K562 (cell line): Measurements from ENCODE around the gene DLGAP1. TPM values are rescaled to one million over a fixed set of nuclear protein-coding genes. Genes with fewer than 3 reads are reported as not detected.

Experiments
- ATAC-seq: fragments of 200-7000 bp; cut with Tn5 transposase; 3 replicates; pipeline ENCODE4 v1.9.1; 2020; ENCODE audit warnings: moderate library complexity
- BruUV-seq: library from RNA; stranded (reverse); fragments of 400-500 nt; replicated peaks from 2 replicates; lab custom pipeline; 2021; lab: Mats Ljungman, UMichigan
- CTCF ChIA-PET: fragments of 300-600 bp; formaldehyde crosslinking; extraction: SDS; loops from one replicate; lab custom pipeline; 2021; ENCODE audit warnings: low intra/inter-chr PET ratio; lab: Yijun Ruan, JAX
- POLR2A ChIA-PET: fragments of 300-600, 350-650 bp; sonication (Branson Sonifier 250); formaldehyde crosslinking; extraction: SDS; loops from one replicate; lab custom pipeline; 2021; ENCODE audit warnings: antibody characterized with exemption, inconsistent platforms; lab: Yijun Ruan, JAX
- DNase-seq, 4 experiments: peaks; one replicate each; pipeline versions ENCODE4 v3.0.0 to v3.0.0-alpha.2; 2011 to 2018; ENCODE audit warnings: low spot score in 3 of 4, mixed read lengths in 3 of 4; ENCODE audit errors: extremely low read depth in 1 of 4
- FAIRE-seq: peaks from 2 replicates; lab custom pipeline; 2011; peaks lifted over from hg19 to GRCh38; lab: Jason Lieb, UNC
- H2AFZ ChIP-seq: 2 replicates; pipeline ENCODE4 v1.6.0; 2011; ENCODE audit warnings: low read depth, low read length, control low read depth, inconsistent platforms
- H3K27ac ChIP-seq: fragments of 200-600 bp; 3 replicates; pipeline ENCODE4 v1.8.0; 2011; ENCODE audit warnings: low read depth, mild to moderate bottlenecking, control low read depth, inconsistent platforms, low read length, moderate library complexity, mixed read lengths; ENCODE audit errors: extremely low read depth
- H3K27me3 ChIP-seq, 2 experiments: fragments of 300-600 bp in 1 of 2; 2 replicates in 1 of 2; 3 replicates in 1 of 2; pipeline versions ENCODE4 v1.6.0 to v1.8.0; 2011; ENCODE audit warnings: inconsistent platforms in 2 of 2, low read length in 2 of 2, mild to moderate bottlenecking in 1 of 2, mixed read lengths in 1 of 2, moderate library complexity in 1 of 2; ENCODE audit not compliant: control insufficient read depth in 2 of 2, insufficient read depth in 2 of 2
- H3K36me3 ChIP-seq: fragments of 300-600 bp; 3 replicates; pipeline ENCODE4 v1.8.0; 2011; ENCODE audit warnings: mild to moderate bottlenecking, low read length, inconsistent platforms; ENCODE audit not compliant: control insufficient read depth, insufficient read depth
- H3K4me1 ChIP-seq, 2 experiments: fragments of 200-600 bp in 1 of 2; replicated peaks in 1 of 2; 2 replicates in 1 of 2; 3 replicates in 1 of 2; pipeline versions ENCODE4 v1.5.1 to v1.8.0; 2011; ENCODE audit warnings: inconsistent platforms in 2 of 2, low read length in 2 of 2, mild to moderate bottlenecking in 1 of 2, mixed read lengths in 1 of 2, moderate library complexity in 1 of 2; ENCODE audit not compliant: control insufficient read depth in 2 of 2, insufficient read depth in 2 of 2
- H3K4me2 ChIP-seq: 2 replicates; pipeline ENCODE4 v1.6.1; 2011; ENCODE audit warnings: low read length, control low read depth, inconsistent platforms, mixed read lengths; ENCODE audit not compliant: insufficient read depth
- H3K4me3 ChIP-seq: fragments of 200-600 bp; sonication (generic), shearing (Covaris generic); 2 replicates; pipeline ENCODE4 v1.5.1; 2016; ENCODE audit warnings: control low read depth, inconsistent platforms
- H3K79me2 ChIP-seq: fragments of 200-600 bp; 3 replicates; pipeline ENCODE4 v1.8.0; 2011; ENCODE audit warnings: low read length, inconsistent platforms; ENCODE audit not compliant: control insufficient read depth, insufficient read depth
- H3K9ac ChIP-seq, 2 experiments: 2 replicates each; pipeline versions ENCODE4 v1.6.0 to v1.6.1; 2011; ENCODE audit warnings: low read depth in 2 of 2, low read length in 2 of 2, control low read depth in 1 of 2, inconsistent platforms in 1 of 2, mild to moderate bottlenecking in 1 of 2, mixed read lengths in 1 of 2; ENCODE audit not compliant: insufficient read depth in 1 of 2
- H3K9me1 ChIP-seq: one replicate; pipeline ENCODE4 v1.6.0; 2011; ENCODE audit warnings: inconsistent platforms, mild to moderate bottlenecking, low read length, moderate library complexity; ENCODE audit not compliant: control insufficient read depth, insufficient read depth
- H3K9me3 ChIP-seq: replicated peaks from 2 replicates; pipeline ENCODE4 v1.5.1; 2011; ENCODE audit warnings: low read depth, low read length, inconsistent platforms; ENCODE audit not compliant: control insufficient read depth, insufficient read depth
- H4K20me1 ChIP-seq: replicated peaks from 2 replicates; pipeline ENCODE4 v1.6.1; 2011; ENCODE audit warnings: low read length, inconsistent platforms, mixed read lengths; ENCODE audit not compliant: control insufficient read depth, insufficient read depth
- CTBP1 ChIP-seq: fragments of 450-650 bp; IDR thresholded peaks from 2 replicates; pipeline ENCODE4 v1.6.1; 2016; ENCODE audit warnings: borderline replicate concordance
- DLX4 ChIP-seq: fragments of 250-450 bp; sonication (Bioruptor Pico); IDR thresholded peaks from 2 replicates; pipeline ENCODE4 v1.6.1; 2021; ENCODE audit warnings: mild to moderate bottlenecking
- FOXA3 ChIP-seq, 2 experiments: fragments of 450-650 bp in 1 of 2; sonication (generic) in 1 of 2; formaldehyde crosslinking; IDR thresholded peaks in 1 of 2; conservative IDR thresholded peaks in 1 of 2; 2 replicates each; pipeline versions ENCODE4 v1.4.0 to v1.8.0; 2020 to 2022; ENCODE audit warnings: mild to moderate bottlenecking in 2 of 2, missing genetic modification reagents in 1 of 2
- HCFC1 ChIP-seq: IDR thresholded peaks from 2 replicates; pipeline ENCODE4 v1.6.1; 2012; ENCODE audit warnings: low read depth, low read length, improper control_type of control experiment
- MAZ ChIP-seq, 2 experiments: fragments of 450-650 bp in 1 of 2; sonication (generic) in 1 of 2; formaldehyde crosslinking; IDR thresholded peaks in 1 of 2; conservative IDR thresholded peaks in 1 of 2; 2 replicates each; pipeline versions ENCODE4 v1.4.0 to v1.5.0; 2020; ENCODE audit warnings: mild to moderate bottlenecking in 1 of 2, missing genetic modification reagents in 1 of 2
- MTF1 ChIP-seq: fragments of 250-450 bp; sonication (Bioruptor Pico); IDR thresholded peaks from 2 replicates; pipeline ENCODE4 v1.9.0; 2021; ENCODE audit warnings: moderate library complexity, mild to moderate bottlenecking, inconsistent platforms, borderline replicate concordance
- PCBP2 ChIP-seq: fragments of 200-400 bp; formaldehyde crosslinking; IDR thresholded peaks from 2 replicates; pipeline ENCODE4 v1.6.1; 2018; ENCODE audit warnings: low read length, low read depth, mild to moderate bottlenecking, moderate library complexity; ENCODE audit not compliant: poor library complexity, severe bottlenecking
- POLR3A ChIP-seq: IDR thresholded peaks from 2 replicates; pipeline ENCODE4 v1.6.1; 2011; ENCODE audit warnings: borderline replicate concordance, mild to moderate bottlenecking, moderate library complexity; ENCODE audit not compliant: insufficient read length, insufficient read depth; ENCODE audit errors: extremely low read depth
- RNF2 ChIP-seq: sonication (generic); IDR thresholded peaks from 2 replicates; pipeline ENCODE4 v1.6.1; 2016
- SLC30A9 ChIP-seq: fragments of 250-450 bp; sonication (Bioruptor Pico); IDR thresholded peaks from 2 replicates; pipeline ENCODE4 v1.8.0; 2022; ENCODE audit warnings: mild to moderate bottlenecking, moderate library complexity
- SREBF1 ChIP-seq: fragments of 150-350 bp; IDR thresholded peaks from 2 replicates; pipeline ENCODE4 v1.6.1; 2014; ENCODE audit warnings: antibody characterized with exemption, low read depth, low read length, borderline replicate concordance
- XRCC4 ChIP-seq: IDR thresholded peaks from one replicate; pipeline ENCODE4 v1.6.1; 2011; ENCODE audit not compliant: insufficient read depth, insufficient read length; ENCODE audit errors: extremely low read depth
- ZBTB9 ChIP-seq: fragments of 450-650 bp; formaldehyde crosslinking; IDR thresholded peaks from 2 replicates; pipeline ENCODE4 v1.4.0; 2020; ENCODE audit warnings: mild to moderate bottlenecking, moderate library complexity
- ZNF444 ChIP-seq: fragments of 250-450 bp; sonication (Bioruptor Pico); IDR thresholded peaks from 2 replicates; pipeline ENCODE4 v1.4.0; 2020; ENCODE audit warnings: mild to moderate bottlenecking, moderate library complexity
- ZNF589 ChIP-seq: fragments of 200-800 bp; sonication (Bioruptor generic); IDR thresholded peaks from 2 replicates; pipeline ENCODE4 v1.6.1; 2016; ENCODE audit warnings: low read depth, missing genetic modification characterization, missing compliant biosample characterization
- ZNF76 ChIP-seq: fragments of 250-450 bp; sonication (Bioruptor Pico); IDR thresholded peaks from 2 replicates; pipeline ENCODE4 v1.4.0; 2020; ENCODE audit warnings: mild to moderate bottlenecking, moderate library complexity, borderline replicate concordance
- WGBS: fragments of 100-300 bp; shearing (Covaris generic); methylation state at CpG from one replicate; pipeline ENCODE4 v1.1.6; 2016; ENCODE audit warnings: low coverage, mixed read lengths; ENCODE audit not compliant: insufficient coverage; ENCODE audit errors: missing lambda C conversion rate; 5-methylcytosine and 5-hydroxymethylcytosine counted together
- in situ Hi-C: fragments of 300-500 bp; cut with MboI; formaldehyde crosslinking; loops from 4 replicates; pipeline ENCODE4 v1.15.0; 2018; ENCODE audit warnings: inconsistent platforms, mixed read lengths
- intact Hi-C: fragments of 100-400 bp; cut with micrococcal nuclease; formaldehyde crosslinking; loops from 2 replicates; pipeline ENCODE4 v1.14.2; 2022
- polyA plus RNA-seq, 8 experiments: library from polyadenylated mRNA; depleted of rRNA in 4 of 8; stranded (reverse) in 5 of 8; unstranded in 3 of 8; fragments of >200 nt; fragmentation: Nextera tagmentation in 2 of 8; fragmentation: Illumina TruSeq in 1 of 8; extraction: Ambion mirVana in 2 of 8; extraction: Trizol in 1 of 8; gene quantifications; 2 replicates each; pipeline versions ENCODE4 v1.2.1 to v1.2.3, GENCODE V29; 2011 to 2014; ENCODE audit warnings: inconsistent platforms in 1 of 8, missing spikeins in 1 of 8
- total RNA-seq, 7 experiments: library from RNA; depleted of rRNA in 6 of 7; stranded (reverse); fragments of >200 nt in 6 of 7; fragmentation: Illumina TruSeq in 2 of 7; extraction: Trizol in 2 of 7; gene quantifications; 2 replicates each; pipeline versions ENCODE4 v1.2.1 to v1.2.3, GENCODE V29; 2011 to 2021; ENCODE audit warnings: low replicate concordance in 1 of 7

DLGAP1 gene
- total and polyA plus RNA-seq, 9 of the 15 experiments (the other 6 are each of a cell fraction or from before 2014, with no cell fraction given), result 0.04 to 0.22 (median 0.08) TPM

GRCh38 chr18:3528231-3528630 lies 926.9 kb downstream of the DLGAP1 start:
- Histone ChIP-seq H3K27ac (no peak overlapping the region), H3K9me3 (peaks cover 6% of the 10 kb centered on the region; the same call in 1 of the 2 replicates)
- CTCF ChIA-PET, result no interaction called here
- TF ChIP-seq CTBP1, result no peak
- no peak for TF ChIP-seq MAZ (CRISPR knock-in tag; conservative IDR thresholded peaks at IDR 0.05 in 1 of 2, IDR thresholded peaks at IDR 0.05 in 1 of 2)
- no peak for TF ChIP-seq ZNF76 (CRISPR knock-in tag)
- TF ChIP-seq SLC30A9, result no peak
- no peak for TF ChIP-seq RNF2
- no peak for TF ChIP-seq ZNF444 (CRISPR knock-in tag)
- TF ChIP-seq POLR3A, result no peak
- TF ChIP-seq MTF1 (CRISPR knock-in tag), result no peak
- TF ChIP-seq SREBF1, result no peak
- TF ChIP-seq FOXA3 (CRISPR knock-in tag; conservative IDR thresholded peaks at IDR 0.05 in 1 of 2, IDR thresholded peaks at IDR 0.05 in 1 of 2), result no peak
- no peak for TF ChIP-seq ZNF589 (CRISPR knock-in tag)
- TF ChIP-seq ZBTB9, result no peak
- no peak for TF ChIP-seq XRCC4
- no peak for TF ChIP-seq PCBP2
- no peak for TF ChIP-seq DLX4 (CRISPR knock-in tag)
- TF ChIP-seq HCFC1, result no peak
- TF ChIP-seq, all 486 proteins: peak for 0
- no peaks in the 10 kb centered on the region for H3K9me1 ChIP-seq
- no peaks in the 10 kb centered on the region for H4K20me1 ChIP-seq
- H2AFZ ChIP-seq, result no peak overlapping the region; the same call in 1 of the 2 replicates
- no peak for DNase-seq
- in situ Hi-C loops, result no loop called here
- intact Hi-C loops, result no loop called here
- no peaks in the 10 kb centered on the region for H3K27me3 ChIP-seq
- no peak overlapping the region for H3K4me2 ChIP-seq
- WGBS, result 81% methylated on average over 4 of the region's 4 CpGs
- H3K4me1 ChIP-seq, result peaks cover 19 to 28% of the 10 kb centered on the region in 2 experiments; a peak in 3 of 5 replicates
- no peak for FAIRE-seq
- ATAC-seq, result no peak
- POLR2A ChIA-PET, result interaction anchor here (2.1 to 4.8 kb wide), 2 partner anchors 13 to 18 kb away, joined by 9 to 18 read pairs; no protein-coding TSS in a partner anchor
- no TSS peak for BruUV-seq
- no peak overlapping the region for H3K9ac ChIP-seq
- H3K4me3 ChIP-seq, result no peak overlapping the region
- H3K79me2 ChIP-seq, result no peaks in the 10 kb centered on the region
- no peaks in the 10 kb centered on the region for H3K36me3 ChIP-seq
